ENCODE measurements around the gene SNED1.

- no peak for TF ChIP-seq FOXA1 (IDR thresholded peaks at IDR 0.05)
- TF ChIP-seq CTCF (IDR thresholded peaks at IDR 0.05; ENCODE audit: low read depth, low read length, missing input control): no peak
- no peak for TF ChIP-seq JUND (IDR thresholded peaks at IDR 0.05)
- TF ChIP-seq ATF3 (IDR thresholded peaks at IDR 0.05): no peak
- TF ChIP-seq HNF4G (IDR thresholded peaks at IDR 0.05): no peak
- no peak for TF ChIP-seq SP1 (IDR thresholded peaks at IDR 0.05)
- no peak for TF ChIP-seq TAF1 (conservative IDR thresholded peaks at IDR 0.05)
- TF ChIP-seq ZBTB33 (IDR thresholded peaks at IDR 0.05): no peak
- TF ChIP-seq EGR1 (IDR thresholded peaks at IDR 0.05; ENCODE audit: low read depth in 2 of 2): no peak
- no peak for TF ChIP-seq RAD21 (IDR thresholded peaks at IDR 0.05)
These were observed 41.8 kb downstream of the SNED1 start for GRCh38 chr2:241040081-241040803.
